Measurements from ENCODE around the gene RELT. TPM values are rescaled to one million over a fixed set of nuclear protein-coding genes. Genes with fewer than 3 reads are reported as not detected.

Gene RELT
- total and polyA plus RNA-seq, 2 donors (not counting 1 experiment from before 2014, with no cell fraction given), result 71.6 to 92.4 TPM

DNA sequence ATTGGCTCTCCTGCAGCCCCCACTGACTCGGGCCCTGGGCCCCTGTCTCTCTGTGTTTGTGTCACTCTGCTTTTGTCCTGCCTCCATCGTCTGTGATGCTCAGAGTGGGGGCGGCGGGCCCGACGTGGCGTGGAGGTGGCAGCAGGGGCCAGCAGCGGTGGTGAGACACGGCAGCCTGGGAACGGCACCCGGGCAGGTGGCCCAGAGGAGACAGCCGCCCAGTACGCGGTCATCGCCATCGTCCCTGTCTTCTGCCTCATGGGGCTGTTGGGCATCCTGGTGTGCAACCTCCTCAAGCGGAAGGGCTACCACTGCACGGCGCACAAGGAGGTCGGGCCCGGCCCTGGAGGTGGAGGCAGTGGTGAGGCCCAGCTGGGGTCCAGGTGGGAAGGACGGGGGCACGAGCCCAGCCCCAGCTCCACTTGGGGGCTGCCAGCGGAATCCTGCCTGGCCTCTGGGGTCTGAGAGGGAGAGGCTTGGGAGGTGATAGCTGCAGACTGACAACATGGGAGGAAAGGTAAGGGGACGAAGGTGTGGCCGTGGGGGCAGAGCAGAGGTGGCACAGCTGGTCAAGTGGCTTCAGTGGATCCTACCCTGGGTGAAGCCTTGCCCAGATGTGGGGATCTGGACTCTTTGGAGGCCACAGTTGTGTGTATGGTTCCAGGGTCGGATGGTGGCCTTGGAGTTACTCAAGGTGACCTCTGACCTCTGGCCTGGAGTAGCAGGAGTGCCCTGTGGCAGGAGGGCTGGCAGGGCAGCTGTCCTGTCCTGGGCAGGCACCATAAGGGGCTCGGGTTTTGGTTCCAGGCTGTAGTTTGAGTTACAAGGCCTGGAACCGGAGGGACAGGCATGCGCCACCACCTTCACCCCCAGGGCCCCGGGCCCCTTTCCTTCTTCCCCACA, 16.2 kb downstream of the RELT start:
- CTCF ChIA-PET, result interaction anchor here (0.7 to 13.9 kb wide), 14 partner anchors 8 to 268 kb away, joined by 3 to 352 read pairs (median 6); partner anchors contain the start of genes ARHGEF17 and RELT
- DNase-seq, result peak; percentile 30
- Histone ChIP-seq H3K79me2 (ENCODE audit: control insufficient read depth, insufficient read depth, low read length) (peaks cover 66% of the 10 kb centered on the region), H3K27me3 (replicated peaks in 1 of 4; ENCODE audit: control extremely low read depth in 1 of 4, control insufficient read depth in 3 of 4, insufficient read depth in 4 of 4, low read length in 3 of 4) (no peaks in the 10 kb centered on the region), H3K9ac (ENCODE audit: low read length) (no peak overlapping the region), H3K9me3 (ENCODE audit: control extremely low read depth in 1 of 3, control insufficient read depth in 2 of 3, insufficient read depth in 1 of 3, low read length in 2 of 3) (no peaks in the 10 kb centered on the region), H3K36me3 (replicated peaks in 1 of 2; ENCODE audit: control extremely low read depth in 1 of 2, control insufficient read depth in 1 of 2, extremely low read depth in 1 of 2, insufficient read depth in 2 of 2, low read length in 1 of 2) (peaks cover 0 to 78% of the 10 kb centered on the region in 2 experiments), H3K4me2 (replicated peaks; ENCODE audit: low read depth, low read length, poor library complexity, severe bottlenecking) (no peak overlapping the region), H3K4me1 (ENCODE audit: control insufficient read depth in 2 of 2, insufficient read depth in 2 of 2, low read length in 2 of 2) (peaks cover 33 to 49% of the 10 kb centered on the region in 2 donors), H3K27ac (ENCODE audit: low read length in 2 of 2) (peak overlapping the region in 1 of 2 donors; percentile 61), H4K20me1 (ENCODE audit: control insufficient read depth, insufficient read depth, low read length, poor library complexity, severe bottlenecking) (peaks cover 82% of the 10 kb centered on the region), H2AFZ (ENCODE audit: insufficient read depth, low read depth, low read length, poor library complexity, severe bottlenecking) (no peak overlapping the region), H3K4me3 (ENCODE audit: control extremely low read depth in 1 of 5, extremely low read depth in 1 of 5, insufficient read depth in 1 of 5, low read depth in 2 of 5, low read length in 4 of 5) (no peak overlapping the region)
- POLR2A ChIA-PET, result interaction anchor here (0.6 to 1.5 kb wide), 4 partner anchors 8 to 206 kb away, joined by 3 to 11 read pairs (median 6); no protein-coding TSS in a partner anchor
- H3K27me3 Mint-ChIP-seq, result no peaks in the 10 kb centered on the region
- no peak overlapping the region for H3K27ac Mint-ChIP-seq
- ATAC-seq (ENCODE audit: low read depth), result no peak
- H3K4me1 Mint-ChIP-seq, result peaks cover 44% of the 10 kb centered on the region
- WGBS (ENCODE audit: insufficient coverage), result 94% methylated on average over 27 of the region's 31 CpGs
- intact Hi-C loops (cut with micrococcal nuclease), result loop anchor here (1.0 kb wide), 4 partner anchors 9 to 85 kb away; partner anchors contain the start of gene RELT
- H3K4me3 Mint-ChIP-seq, result no peak overlapping the region
- H3K9me3 Mint-ChIP-seq (ENCODE audit: insufficient read depth), result no peaks in the 10 kb centered on the region
- TF ChIP-seq EZH2 (IDR thresholded peaks at IDR 0.05; ENCODE audit: borderline replicate concordance, insufficient read depth, low read depth, low read length, poor library complexity, severe bottlenecking), result no peak
- TF ChIP-seq, protein P1, sequence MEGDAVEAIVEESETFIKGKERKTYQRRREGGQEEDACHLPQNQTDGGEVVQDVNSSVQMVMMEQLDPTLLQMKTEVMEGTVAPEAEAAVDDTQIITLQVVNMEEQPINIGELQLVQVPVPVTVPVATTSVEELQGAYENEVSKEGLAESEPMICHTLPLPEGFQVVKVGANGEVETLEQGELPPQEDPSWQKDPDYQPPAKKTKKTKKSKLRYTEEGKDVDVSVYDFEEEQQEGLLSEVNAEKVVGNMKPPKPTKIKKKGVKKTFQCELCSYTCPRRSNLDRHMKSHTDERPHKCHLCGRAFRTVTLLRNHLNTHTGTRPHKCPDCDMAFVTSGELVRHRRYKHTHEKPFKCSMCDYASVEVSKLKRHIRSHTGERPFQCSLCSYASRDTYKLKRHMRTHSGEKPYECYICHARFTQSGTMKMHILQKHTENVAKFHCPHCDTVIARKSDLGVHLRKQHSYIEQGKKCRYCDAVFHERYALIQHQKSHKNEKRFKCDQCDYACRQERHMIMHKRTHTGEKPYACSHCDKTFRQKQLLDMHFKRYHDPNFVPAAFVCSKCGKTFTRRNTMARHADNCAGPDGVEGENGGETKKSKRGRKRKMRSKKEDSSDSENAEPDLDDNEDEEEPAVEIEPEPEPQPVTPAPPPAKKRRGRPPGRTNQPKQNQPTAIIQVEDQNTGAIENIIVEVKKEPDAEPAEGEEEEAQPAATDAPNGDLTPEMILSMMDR (IDR thresholded peaks at IDR 0.05), result no peak
